HepG2 (cell line): ENCODE measurements around the gene ZNF845. TPM values are rescaled to one million over a fixed set of nuclear protein-coding genes. Genes with fewer than 3 reads are reported as not detected.

ENCODE experiments used
- ATAC-seq: fragments of 200-7000 bp; cut with Tn5 transposase; 3 replicates; pipeline ENCODE4 v1.9.1; 2020; ENCODE audit warnings: mild to moderate bottlenecking, moderate library complexity
- BruUV-seq: library from RNA; stranded (reverse); fragments of 400-500 nt; replicated peaks from 2 replicates; lab custom pipeline; 2021; lab: Mats Ljungman, UMichigan
- CTCF ChIA-PET: fragments of 300-600 bp; formaldehyde crosslinking; extraction: SDS; loops from one replicate; lab custom pipeline; 2021; ENCODE audit warnings: low total read pairs, inconsistent platforms, low intra/inter-chr PET ratio; lab: Yijun Ruan, JAX
- POLR2A ChIA-PET: fragments of 350-600 bp; sonication (Branson Sonifier 250); formaldehyde crosslinking; loops from one replicate; lab custom pipeline; 2020; ENCODE audit warnings: antibody characterized with exemption, inconsistent platforms; lab: Yijun Ruan, JAX
- DNase-seq: peaks from one replicate; pipeline ENCODE4 v3.0.0-alpha.2; 2015; ENCODE audit warnings: low spot score
- FAIRE-seq: peaks from 3 replicates; lab custom pipeline; 2011; peaks lifted over from hg19 to GRCh38; lab: Jason Lieb, UNC
- H2AFZ ChIP-seq: one replicate; pipeline ENCODE4 v1.6.1; 2011; ENCODE audit warnings: low read length, inconsistent platforms
- H3K27ac ChIP-seq: fragments of 300-600 bp; 3 replicates; pipeline ENCODE4 v1.8.0; 2011; ENCODE audit warnings: mixed run types, mild to moderate bottlenecking, mixed read lengths, low read length, inconsistent platforms; ENCODE audit not compliant: insufficient read depth; ENCODE audit errors: extremely low read length
- H3K27me3 ChIP-seq, 2 experiments: fragments of 200-600 bp in 1 of 2; 2 replicates in 1 of 2; 3 replicates in 1 of 2; pipeline versions ENCODE4 v1.6.0 to v1.8.0; 2011; ENCODE audit warnings: low read length in 2 of 2, mild to moderate bottlenecking in 2 of 2, moderate library complexity in 2 of 2, inconsistent platforms in 1 of 2; ENCODE audit not compliant: insufficient read depth in 2 of 2, control insufficient read depth in 1 of 2
- H3K36me3 ChIP-seq, 2 experiments: fragments of 200-600 bp in 1 of 2; replicated peaks in 1 of 2; 2 replicates in 1 of 2; 3 replicates in 1 of 2; pipeline versions ENCODE4 v1.5.1 to v1.8.0; 2011; ENCODE audit warnings: low read length in 2 of 2, inconsistent platforms in 1 of 2; ENCODE audit not compliant: insufficient read depth in 2 of 2, control insufficient read depth in 1 of 2
- H3K4me1 ChIP-seq: 2 replicates; pipeline ENCODE4 v1.5.1; 2012; ENCODE audit warnings: low read length, inconsistent platforms; ENCODE audit not compliant: insufficient read depth
- H3K4me2 ChIP-seq: 2 replicates; pipeline ENCODE4 v1.6.0; 2011; ENCODE audit warnings: low read depth, low read length, inconsistent platforms
- H3K4me3 ChIP-seq, 3 experiments: fragments of 200-600 bp in 1 of 3; sonication (generic), shearing (Covaris generic) in 1 of 3; replicated peaks in 1 of 3; 2 replicates each; pipeline ENCODE4 v1.5.1; 2011 to 2016; ENCODE audit warnings: low read length in 3 of 3, inconsistent platforms in 2 of 3, low read depth in 2 of 3, mild to moderate bottlenecking in 2 of 3, control low read depth in 1 of 3, mixed read lengths in 1 of 3; ENCODE audit not compliant: insufficient read depth in 1 of 3
- H3K79me2 ChIP-seq: one replicate; pipeline ENCODE4 v1.6.1; 2011; ENCODE audit warnings: low read length, inconsistent platforms; ENCODE audit not compliant: insufficient read depth
- H3K9ac ChIP-seq: 2 replicates; pipeline ENCODE4 v1.6.0; 2011; ENCODE audit warnings: mild to moderate bottlenecking, low read depth, low read length, inconsistent platforms; ENCODE audit not compliant: insufficient read depth
- H3K9me3 ChIP-seq: 2 replicates; pipeline ENCODE4 v1.5.1; 2012; ENCODE audit warnings: mild to moderate bottlenecking, low read length
- H4K20me1 ChIP-seq: 2 replicates; pipeline ENCODE4 v1.6.0; 2011; ENCODE audit warnings: inconsistent platforms, mild to moderate bottlenecking, low read length, moderate library complexity; ENCODE audit not compliant: insufficient read depth
- MXD4 ChIP-seq: IDR thresholded peaks from 2 replicates; pipeline ENCODE4 v1.6.1; 2016; ENCODE audit warnings: mild to moderate bottlenecking, missing biosample characterization, missing genetic modification reagents
- PTBP1 ChIP-seq: fragments of 200-400 bp; formaldehyde crosslinking; IDR thresholded peaks from 2 replicates; pipeline ENCODE4 v1.6.1; 2018; ENCODE audit warnings: low read length, low read depth; ENCODE audit not compliant: poor library complexity, severe bottlenecking
- RXRA ChIP-seq: sonication (generic); formaldehyde crosslinking; IDR thresholded peaks from 2 replicates; pipeline ENCODE4 v1.5.1; 2020; ENCODE audit warnings: missing genetic modification reagents
- ZNF337 ChIP-seq: sonication (generic); formaldehyde crosslinking; IDR thresholded peaks from 2 replicates; pipeline ENCODE4 v1.5.1; 2020; ENCODE audit warnings: missing genetic modification reagents, low read depth, mild to moderate bottlenecking, borderline replicate concordance
- WGBS: methylation state at CpG from one replicate; pipeline ENCODE4 v1.1.6; 2017; ENCODE audit warnings: low lambda C conversion rate; 5-methylcytosine and 5-hydroxymethylcytosine counted together
- in situ Hi-C: cut with HindIII; loops from 2 replicates; pipeline ENCODE4 v1.10.0; 2017; ENCODE audit warnings: low pct_unique_long_range_greater_than_20kb; ENCODE audit not compliant: extremely low pct_ligation_motif_present
- intact Hi-C: fragments of 100-400 bp; cut with micrococcal nuclease; formaldehyde crosslinking; loops from one replicate; pipeline ENCODE4 v1.10.0; 2022; ENCODE audit not compliant: unreplicated experiment
- polyA plus RNA-seq, 8 experiments: library from polyadenylated mRNA; depleted of rRNA in 3 of 8; stranded (reverse) in 7 of 8; unstranded in 1 of 8; fragments of >200 nt; fragmentation: Illumina TruSeq in 4 of 8; extraction: Trizol in 4 of 8; gene quantifications; 2 replicates each; pipeline versions ENCODE4 v1.2.1 to v1.2.3, GENCODE V29; 2011 to 2016; ENCODE audit warnings: low read depth in 4 of 8, missing spikeins in 1 of 8, mixed read lengths in 1 of 8; ENCODE audit not compliant: insufficient read depth in 1 of 8
- total RNA-seq, 5 experiments: library from RNA; depleted of rRNA; stranded (reverse); fragments of >200 nt; fragmentation: Illumina TruSeq; extraction: Trizol; gene quantifications; 2 replicates each; pipeline ENCODE4 v1.2.3, GENCODE V29; 2016; ENCODE audit warnings: low read depth in 1 of 5
- TF ChIP-seq, protein P1 (sequence below), 2 experiments: IDR thresholded peaks; 2 replicates each; pipeline ENCODE4 v1.6.1; 2011 to 2012; ENCODE audit warnings: low read length in 2 of 2, borderline replicate concordance in 1 of 2, low read depth in 1 of 2, mild to moderate bottlenecking in 1 of 2, moderate library complexity in 1 of 2

ZNF845 gene
- total and polyA plus RNA-seq, 2 of the 13 experiments (the other 11 are each of a cell fraction or from before 2014, with no cell fraction given), result 1.7 to 9.6 TPM

DNA sequence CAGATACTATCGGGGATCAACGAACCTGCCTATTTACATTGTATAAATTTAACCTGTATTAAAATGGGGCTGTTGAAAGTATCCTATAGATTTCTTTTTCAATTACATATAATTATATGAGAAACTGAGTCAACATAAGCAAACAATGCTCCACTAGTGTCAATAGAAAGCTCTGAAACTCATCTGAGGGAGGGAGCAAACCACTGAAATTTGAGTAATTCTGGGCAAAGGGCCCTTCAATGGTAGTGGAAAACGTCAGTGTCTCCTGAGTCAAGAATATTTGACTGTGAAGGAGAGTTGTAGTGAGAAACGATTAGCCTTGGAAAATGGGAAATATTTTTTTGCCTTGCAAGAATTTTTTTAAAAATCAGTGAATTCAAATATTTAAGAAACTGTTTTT lies 48.5 kb upstream of the ZNF845 start:
- Histone ChIP-seq H3K4me2 (no peak overlapping the region), H3K4me3 (no peak overlapping the region), H3K36me3 (no peaks in the 10 kb centered on the region), H4K20me1 (no peaks in the 10 kb centered on the region), H3K9me3 (no peaks in the 10 kb centered on the region; the same call in 1 of the 2 replicates), H3K9ac (no peak overlapping the region), H3K4me1 (no peaks in the 10 kb centered on the region), H3K79me2 (no peaks in the 10 kb centered on the region), H3K27ac (no peak overlapping the region), H2AFZ (no peak overlapping the region), H3K27me3 (no peaks in the 10 kb centered on the region; a peak in 1 of 5 replicates)
- ChIA-PET POLR2A (no interaction called here), CTCF (no interaction called here)
- TF ChIP-seq PTBP1, result no peak
- no peak for TF ChIP-seq ZNF337
- TF ChIP-seq RXRA (CRISPR knock-in tag), result no peak
- TF ChIP-seq MXD4 (CRISPR knock-in tag), result no peak
- TF ChIP-seq, protein P1, sequence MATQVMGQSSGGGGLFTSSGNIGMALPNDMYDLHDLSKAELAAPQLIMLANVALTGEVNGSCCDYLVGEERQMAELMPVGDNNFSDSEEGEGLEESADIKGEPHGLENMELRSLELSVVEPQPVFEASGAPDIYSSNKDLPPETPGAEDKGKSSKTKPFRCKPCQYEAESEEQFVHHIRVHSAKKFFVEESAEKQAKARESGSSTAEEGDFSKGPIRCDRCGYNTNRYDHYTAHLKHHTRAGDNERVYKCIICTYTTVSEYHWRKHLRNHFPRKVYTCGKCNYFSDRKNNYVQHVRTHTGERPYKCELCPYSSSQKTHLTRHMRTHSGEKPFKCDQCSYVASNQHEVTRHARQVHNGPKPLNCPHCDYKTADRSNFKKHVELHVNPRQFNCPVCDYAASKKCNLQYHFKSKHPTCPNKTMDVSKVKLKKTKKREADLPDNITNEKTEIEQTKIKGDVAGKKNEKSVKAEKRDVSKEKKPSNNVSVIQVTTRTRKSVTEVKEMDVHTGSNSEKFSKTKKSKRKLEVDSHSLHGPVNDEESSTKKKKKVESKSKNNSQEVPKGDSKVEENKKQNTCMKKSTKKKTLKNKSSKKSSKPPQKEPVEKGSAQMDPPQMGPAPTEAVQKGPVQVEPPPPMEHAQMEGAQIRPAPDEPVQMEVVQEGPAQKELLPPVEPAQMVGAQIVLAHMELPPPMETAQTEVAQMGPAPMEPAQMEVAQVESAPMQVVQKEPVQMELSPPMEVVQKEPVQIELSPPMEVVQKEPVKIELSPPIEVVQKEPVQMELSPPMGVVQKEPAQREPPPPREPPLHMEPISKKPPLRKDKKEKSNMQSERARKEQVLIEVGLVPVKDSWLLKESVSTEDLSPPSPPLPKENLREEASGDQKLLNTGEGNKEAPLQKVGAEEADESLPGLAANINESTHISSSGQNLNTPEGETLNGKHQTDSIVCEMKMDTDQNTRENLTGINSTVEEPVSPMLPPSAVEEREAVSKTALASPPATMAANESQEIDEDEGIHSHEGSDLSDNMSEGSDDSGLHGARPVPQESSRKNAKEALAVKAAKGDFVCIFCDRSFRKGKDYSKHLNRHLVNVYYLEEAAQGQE (IDR thresholded peaks at IDR 0.05; ENCODE audit: borderline replicate concordance in 1 of 2, low read depth in 1 of 2, low read length in 2 of 2), result no peak
- DNase-seq, result no peak
- FAIRE-seq, result no peak
- BruUV-seq, result no TSS peak
- WGBS, result 0% methylated on average over 4 of the region's 4 CpGs
- intact Hi-C loops (no loop called here), in situ Hi-C loops (no loop called here)
- ATAC-seq, result no peak
